ENCODE data around the gene GALNT17.

- TF ChIP-seq CTCF (IDR thresholded peaks at IDR 0.05): no peak
- TF ChIP-seq POLR2A (IDR thresholded peaks at IDR 0.05): no peak
Measured at GRCh38 chr7:71424166-71425035, 292.5 kb downstream of the GALNT17 start.

All from uterus (tissue), 2 donors.